ENCODE measurements around the gene ELOA.

ELOA gene

DNA sequence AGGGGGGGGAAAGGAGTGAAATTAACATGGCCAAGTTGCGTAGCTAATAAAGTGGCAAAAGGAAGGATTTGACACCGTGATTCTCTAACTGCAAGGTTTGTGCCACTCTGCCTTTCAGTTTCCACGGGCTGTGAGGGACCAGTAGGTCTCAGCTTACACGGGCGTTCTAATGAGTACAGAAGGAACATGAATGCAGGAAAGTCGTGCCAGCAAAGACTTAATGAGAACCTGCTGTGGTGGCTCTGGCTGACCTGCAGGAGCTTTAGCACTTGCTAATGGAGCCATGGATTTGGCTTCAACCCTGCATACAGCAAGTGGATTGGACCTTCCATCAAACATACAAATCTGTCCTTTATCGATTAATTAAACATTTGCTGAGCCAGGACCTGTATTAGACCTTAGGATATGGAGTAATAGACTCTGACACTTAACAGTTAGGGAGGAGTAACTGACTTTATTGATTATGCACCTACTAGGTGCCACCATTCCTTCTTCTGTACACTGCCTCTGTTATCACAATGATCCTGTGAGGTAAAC lies 19.8 kb downstream of the ELOA start:
- in situ Hi-C loops (cut with HindIII; ENCODE audit: low sequenced_read_pairs) = no loop called here
- no peak for DNase-seq (ENCODE audit: low read depth)
- TF ChIP-seq, protein P1, sequence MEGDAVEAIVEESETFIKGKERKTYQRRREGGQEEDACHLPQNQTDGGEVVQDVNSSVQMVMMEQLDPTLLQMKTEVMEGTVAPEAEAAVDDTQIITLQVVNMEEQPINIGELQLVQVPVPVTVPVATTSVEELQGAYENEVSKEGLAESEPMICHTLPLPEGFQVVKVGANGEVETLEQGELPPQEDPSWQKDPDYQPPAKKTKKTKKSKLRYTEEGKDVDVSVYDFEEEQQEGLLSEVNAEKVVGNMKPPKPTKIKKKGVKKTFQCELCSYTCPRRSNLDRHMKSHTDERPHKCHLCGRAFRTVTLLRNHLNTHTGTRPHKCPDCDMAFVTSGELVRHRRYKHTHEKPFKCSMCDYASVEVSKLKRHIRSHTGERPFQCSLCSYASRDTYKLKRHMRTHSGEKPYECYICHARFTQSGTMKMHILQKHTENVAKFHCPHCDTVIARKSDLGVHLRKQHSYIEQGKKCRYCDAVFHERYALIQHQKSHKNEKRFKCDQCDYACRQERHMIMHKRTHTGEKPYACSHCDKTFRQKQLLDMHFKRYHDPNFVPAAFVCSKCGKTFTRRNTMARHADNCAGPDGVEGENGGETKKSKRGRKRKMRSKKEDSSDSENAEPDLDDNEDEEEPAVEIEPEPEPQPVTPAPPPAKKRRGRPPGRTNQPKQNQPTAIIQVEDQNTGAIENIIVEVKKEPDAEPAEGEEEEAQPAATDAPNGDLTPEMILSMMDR (IDR thresholded peaks at IDR 0.05; ENCODE audit: low read depth, low read length, missing control alignments) = no peak
- H3K4me3 ChIP-seq (ENCODE audit: low read depth, low read length) = no peak overlapping the region

DNA sequence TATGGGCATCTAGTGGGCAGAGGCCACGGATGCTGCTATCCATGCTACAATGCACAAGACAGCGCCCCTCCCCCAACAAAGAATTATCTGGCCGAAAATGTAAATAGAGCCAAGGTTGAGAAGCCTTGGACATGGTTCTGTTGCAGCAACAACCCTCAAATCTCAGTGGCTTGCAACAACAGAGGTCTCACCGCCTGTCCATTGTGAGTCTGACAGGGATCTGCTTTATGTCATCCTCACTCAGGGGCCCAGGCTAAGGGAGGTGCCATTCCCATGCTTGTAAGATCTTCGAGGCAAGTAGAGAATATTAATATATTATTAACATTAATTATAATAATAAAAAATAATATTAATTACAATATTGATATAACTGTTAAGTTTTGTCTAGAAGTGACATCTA lies 25.5 kb downstream of the ELOA start:
- H3K4me3 ChIP-seq (ENCODE audit: low read depth, low read length) = no peak overlapping the region
- DNase-seq (ENCODE audit: low read depth) = no peak
- in situ Hi-C loops (cut with HindIII; ENCODE audit: low sequenced_read_pairs) = no loop called here
- TF ChIP-seq, protein P1 (IDR thresholded peaks at IDR 0.05; ENCODE audit: low read depth, low read length, missing control alignments) = no peak

DNA sequence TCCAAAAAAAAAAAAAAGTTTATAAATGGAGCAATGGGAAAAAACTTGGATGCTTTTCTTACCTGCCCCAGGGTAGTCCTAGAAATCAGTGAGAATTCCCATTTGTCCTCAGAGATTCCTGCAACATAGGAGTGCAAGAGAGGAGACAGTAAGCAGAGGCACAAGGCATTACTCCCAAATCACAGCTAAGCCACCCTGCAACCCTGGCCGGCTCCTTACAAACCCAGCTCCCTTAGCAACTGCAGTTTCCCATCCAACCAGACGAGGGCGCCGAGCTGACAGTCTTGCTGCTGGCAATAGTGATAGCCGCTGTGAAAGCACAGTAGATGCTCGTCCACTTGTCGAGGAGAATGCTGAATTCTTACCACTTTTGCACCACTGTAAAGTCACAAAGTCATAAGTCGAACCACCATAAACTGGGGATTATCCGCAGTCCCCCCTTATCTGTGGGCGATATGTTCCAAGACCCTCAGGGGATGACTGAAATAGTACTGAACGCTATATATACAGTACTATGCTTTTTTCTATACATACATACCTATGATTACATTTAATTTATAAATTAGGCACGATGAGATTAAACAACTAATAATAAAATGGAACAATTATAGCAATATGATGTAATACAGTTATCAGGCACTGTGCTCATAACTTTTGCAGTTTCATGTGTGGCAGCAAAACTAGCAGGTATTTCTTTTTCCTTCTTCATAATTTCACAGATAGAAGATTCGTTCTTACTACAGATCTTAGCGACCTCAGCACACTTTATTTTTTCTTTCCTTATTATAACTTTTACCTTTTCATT lies 29.0 kb downstream of the ELOA start:
- no peak overlapping the region for H3K4me3 ChIP-seq (ENCODE audit: low read depth, low read length)
- peak; percentile 70 for DNase-seq (ENCODE audit: low read depth)
- in situ Hi-C loops (cut with HindIII; ENCODE audit: low sequenced_read_pairs) = no loop called here
- TF ChIP-seq, protein P1 (IDR thresholded peaks at IDR 0.05; ENCODE audit: low read depth, low read length, missing control alignments) = peak; percentile 99

DNA sequence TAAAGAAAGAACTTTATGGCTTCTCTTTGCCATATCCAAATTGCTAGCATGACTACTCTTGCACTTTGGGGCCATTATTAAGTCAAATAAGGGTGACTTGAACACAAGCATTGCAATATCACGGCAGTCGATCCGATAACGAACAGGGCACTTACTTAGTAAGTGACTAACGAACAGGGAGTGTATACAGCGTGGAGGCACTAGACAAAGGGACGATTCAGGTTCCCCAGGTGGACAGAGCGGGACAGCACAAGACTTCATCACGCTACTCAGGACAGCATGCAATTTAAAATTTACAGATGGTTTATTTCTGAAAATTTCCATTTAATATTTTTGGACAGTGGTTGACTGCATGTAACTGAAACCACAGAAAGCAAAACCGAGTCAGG lies 29.6 kb downstream of the ELOA start:
- no peak for DNase-seq (ENCODE audit: low read depth)
- in situ Hi-C loops (cut with HindIII; ENCODE audit: low sequenced_read_pairs) = no loop called here
- TF ChIP-seq, protein P1 (IDR thresholded peaks at IDR 0.05; ENCODE audit: low read depth, low read length, missing control alignments) = no peak
- H3K4me3 ChIP-seq (ENCODE audit: low read depth, low read length) = no peak overlapping the region

DNA sequence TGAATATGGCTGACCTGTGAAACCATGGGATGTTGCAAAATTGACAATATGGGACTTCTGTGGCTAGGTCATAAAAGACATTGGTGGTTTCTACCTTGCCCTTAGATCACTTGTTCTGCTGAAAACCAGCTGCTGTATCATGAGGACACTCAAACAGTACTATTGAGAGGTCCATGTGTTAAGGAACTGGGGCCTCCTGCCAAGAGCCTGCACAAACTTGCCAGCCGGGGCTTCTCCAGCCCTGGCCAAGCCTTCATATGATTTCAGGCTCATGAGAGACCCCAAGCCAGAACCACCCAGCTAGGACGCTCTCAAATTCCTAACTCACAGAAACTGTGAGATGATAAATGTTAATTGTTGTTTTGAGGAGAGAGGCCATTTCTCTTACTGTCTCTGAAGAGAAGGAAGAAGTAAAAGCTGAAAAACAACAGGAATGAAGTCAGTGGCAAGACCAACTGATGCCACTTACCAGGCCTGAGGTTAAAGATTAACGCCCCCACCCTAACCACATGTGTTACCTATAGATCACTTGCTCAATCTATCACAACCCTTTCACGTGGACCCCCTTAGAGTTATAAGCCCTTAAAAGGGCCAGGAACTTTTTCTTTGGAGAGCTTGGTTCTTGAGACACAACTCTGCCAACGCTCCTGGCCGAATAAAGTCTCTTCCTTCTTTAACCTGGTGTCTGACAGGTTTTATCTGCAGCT lies 31.1 kb downstream of the ELOA start:
- in situ Hi-C loops (cut with HindIII; ENCODE audit: low sequenced_read_pairs) = no loop called here
- H3K4me3 ChIP-seq (ENCODE audit: low read depth, low read length) = no peak overlapping the region
- TF ChIP-seq, protein P1 (IDR thresholded peaks at IDR 0.05; ENCODE audit: low read depth, low read length, missing control alignments) = no peak
- no peak for DNase-seq (ENCODE audit: low read depth)

DNA sequence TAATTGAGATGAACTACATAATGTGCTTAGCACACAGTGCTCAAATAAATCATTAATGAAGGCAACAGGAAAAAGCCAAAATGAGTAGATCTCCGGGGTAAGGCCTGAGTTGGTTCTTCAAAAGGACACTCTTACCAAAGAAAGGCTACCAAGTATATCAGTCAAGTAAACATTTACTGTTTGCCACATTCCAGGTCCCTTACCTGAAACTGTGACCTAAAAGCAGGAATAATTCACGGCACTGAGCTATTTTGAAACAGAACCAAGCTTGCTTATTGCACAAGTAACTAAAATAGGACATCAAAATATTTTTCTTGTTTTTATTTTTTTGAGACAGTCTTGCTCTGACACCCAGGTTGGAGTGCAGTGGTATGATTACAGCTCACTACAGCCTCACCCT lies 32.9 kb downstream of the ELOA start:
- in situ Hi-C loops (cut with HindIII; ENCODE audit: low sequenced_read_pairs) = no loop called here
- TF ChIP-seq, protein P1 (IDR thresholded peaks at IDR 0.05; ENCODE audit: low read depth, low read length, missing control alignments) = no peak

More for the DNA sequence above, 32.9 kb downstream of the ELOA start:
- no peak for DNase-seq (ENCODE audit: low read depth)
- H3K4me3 ChIP-seq (ENCODE audit: low read depth, low read length) = no peak overlapping the region

Measured in astrocyte of the cerebellum (primary cell).